HG03039 (cell line): ENCODE results near the gene SLC35G3.
"Not testable (repeated sequence)": the region's sequence is repeated elsewhere in the genome, so short reads cannot be mapped to it uniquely, and the experiment has no call there.

Experiments used
- ATAC-seq: cut with Tn5 transposase; IDR thresholded peaks from one replicate; pipeline ENCODE4 v1.9.1; 2021; ENCODE audit warnings: mild to moderate bottlenecking, moderate library complexity; ENCODE audit not compliant: unreplicated experiment

The SLC35G3 gene

DNA sequence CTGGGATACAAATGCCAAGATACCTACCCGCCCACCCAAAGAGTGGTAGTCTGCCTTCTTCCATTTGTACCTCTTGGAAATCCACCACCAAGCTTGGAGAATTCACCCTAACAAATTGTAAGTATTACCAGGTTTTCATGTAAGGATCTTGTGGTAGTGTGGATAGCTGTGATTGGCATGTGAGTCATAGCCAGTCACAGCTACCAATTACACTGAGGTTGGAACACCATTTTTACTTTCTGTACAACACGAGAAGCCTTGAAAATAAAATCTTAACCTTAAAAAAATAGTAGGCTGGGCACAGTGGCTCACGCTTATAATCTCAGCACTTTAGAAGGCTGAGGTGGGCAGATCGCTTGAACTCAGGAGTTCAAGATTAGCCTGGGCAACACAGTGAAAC lies 18.5 kb upstream of the SLC35G3 start:
- ATAC-seq = no peak

DNA sequence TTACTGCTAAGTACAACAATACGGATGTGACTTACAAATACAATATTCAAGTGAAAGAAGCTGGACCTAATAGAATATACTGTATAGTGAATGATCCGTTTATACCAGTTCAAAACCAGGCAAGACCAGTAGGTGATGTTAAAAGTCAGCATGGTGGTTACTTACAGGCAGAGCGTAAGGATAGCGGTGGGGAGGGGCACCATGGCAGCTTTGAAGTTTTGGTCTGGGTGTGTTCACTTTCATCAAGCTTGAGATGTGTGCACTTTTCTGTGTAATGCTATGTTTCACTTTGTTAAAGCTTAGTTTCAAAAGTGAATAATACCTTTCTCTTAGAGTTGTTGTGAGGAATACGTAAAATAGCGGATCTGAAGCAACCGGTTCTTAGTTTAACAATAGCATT lies 16.5 kb upstream of the SLC35G3 start:
- ATAC-seq = no peak

DNA sequence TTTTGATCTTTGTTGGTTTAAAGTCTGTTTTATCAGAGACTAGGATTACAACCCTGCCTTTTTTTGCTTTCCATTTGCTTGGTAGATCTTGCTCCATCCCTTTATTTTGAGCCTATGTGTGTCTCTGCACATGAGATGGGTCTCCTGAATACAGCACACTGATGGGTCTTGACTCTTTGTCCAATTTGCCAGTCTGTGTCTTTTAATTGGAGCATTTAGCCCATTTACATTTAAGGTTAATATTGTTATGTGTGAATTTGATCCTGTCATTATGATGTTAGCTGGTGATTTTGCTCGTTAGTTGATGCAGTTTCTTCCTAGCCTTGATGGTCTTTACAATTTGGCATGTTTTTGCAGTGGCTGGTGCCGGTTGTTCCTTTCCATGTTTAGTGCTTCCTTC lies 8.4 kb upstream of the SLC35G3 start:
- ATAC-seq = not testable (repeated sequence)

DNA sequence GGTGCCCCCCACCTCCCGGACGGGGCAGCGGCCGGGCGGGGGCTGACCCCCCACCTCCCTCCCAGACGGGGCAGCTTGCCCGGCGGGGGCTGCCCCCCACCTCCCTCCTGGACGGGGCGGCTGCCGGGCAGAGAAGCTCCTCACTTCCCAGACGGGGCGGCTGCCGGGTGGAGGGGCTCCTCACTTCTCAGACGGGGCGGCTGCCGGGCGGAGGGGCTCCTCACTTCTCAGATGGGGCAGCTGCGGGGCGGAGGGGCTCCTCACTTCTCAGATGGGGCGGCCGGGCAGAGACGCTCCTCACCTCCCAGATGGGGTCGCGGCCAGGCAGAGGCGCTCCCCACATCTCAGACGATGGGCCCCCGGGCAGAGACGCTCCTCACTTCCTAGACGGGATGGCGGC lies 869 bp upstream of the SLC35G3 start:
- not testable (repeated sequence) for ATAC-seq

DNA sequence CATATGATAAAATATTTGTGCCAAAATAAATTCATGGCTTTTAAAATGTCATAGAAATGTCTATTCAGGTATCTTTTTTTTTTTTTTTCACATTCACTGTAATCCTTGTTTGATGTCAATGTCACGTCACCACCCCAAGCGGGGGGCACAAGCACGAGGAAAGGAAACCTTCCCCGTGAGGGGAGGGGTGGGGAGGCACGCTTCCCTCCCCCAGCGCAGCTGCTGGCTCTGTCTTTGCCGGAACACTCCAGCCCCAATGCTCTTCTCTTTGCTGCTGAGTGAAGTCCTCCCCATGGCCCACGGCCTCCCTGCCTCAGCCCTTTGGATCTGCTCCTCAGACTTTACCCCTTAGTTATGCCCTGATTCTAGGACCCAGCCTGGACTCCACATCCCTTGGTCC lies 1.5 kb downstream of the SLC35G3 start:
- no peak for ATAC-seq

DNA sequence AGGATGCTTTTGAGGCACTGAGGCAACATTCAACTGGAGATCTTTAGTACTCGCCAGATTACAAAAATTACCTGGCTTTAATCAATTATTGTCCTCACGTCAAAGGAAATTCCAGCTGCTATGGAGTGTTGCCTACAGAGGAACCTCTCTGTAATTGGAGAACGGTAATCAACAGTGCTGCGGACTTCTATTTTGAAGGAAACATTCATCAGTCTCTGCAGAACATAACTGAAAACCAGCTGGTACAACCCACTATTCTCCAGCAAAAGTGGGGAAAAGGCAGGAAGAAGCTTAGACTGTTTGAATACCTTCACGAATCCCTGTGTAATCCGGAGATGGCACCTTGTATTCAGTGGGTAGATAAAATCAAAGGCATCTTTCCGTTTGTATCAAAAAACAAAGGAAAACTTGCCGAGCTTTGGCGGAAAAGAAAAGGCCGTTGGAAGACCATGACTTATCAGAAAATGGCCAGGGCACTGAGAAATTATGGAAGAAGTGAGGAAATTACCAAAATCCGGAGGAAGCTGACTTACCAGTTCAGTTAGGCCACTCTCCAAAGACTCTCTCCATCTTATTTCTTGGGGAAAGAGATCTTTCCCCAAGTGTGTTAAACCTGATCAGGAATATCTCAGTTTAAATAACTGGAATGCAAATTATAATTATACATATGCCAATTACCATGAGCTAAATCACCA lies 3.0 kb downstream of the SLC35G3 start:
- ATAC-seq = no peak

DNA sequence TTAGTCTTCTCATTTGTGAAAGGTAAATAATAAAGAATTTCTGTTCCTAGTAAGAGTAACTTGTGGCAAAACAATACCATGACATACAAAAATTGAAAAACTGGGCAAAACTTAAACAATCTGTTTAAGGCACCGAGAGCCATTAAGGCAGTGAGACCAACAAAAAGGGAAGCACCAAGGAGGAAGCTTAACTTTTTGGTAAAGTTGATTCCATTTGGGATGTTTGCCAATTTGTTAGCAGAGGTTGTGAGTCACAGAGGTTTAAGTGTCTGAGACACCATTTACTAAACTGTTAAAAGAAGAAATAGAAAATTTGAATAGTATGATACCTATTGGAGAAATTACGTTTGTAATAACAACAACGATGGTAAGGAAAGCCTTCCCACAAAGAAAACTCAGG lies 4.9 kb downstream of the SLC35G3 start:
- ATAC-seq = no peak

DNA sequence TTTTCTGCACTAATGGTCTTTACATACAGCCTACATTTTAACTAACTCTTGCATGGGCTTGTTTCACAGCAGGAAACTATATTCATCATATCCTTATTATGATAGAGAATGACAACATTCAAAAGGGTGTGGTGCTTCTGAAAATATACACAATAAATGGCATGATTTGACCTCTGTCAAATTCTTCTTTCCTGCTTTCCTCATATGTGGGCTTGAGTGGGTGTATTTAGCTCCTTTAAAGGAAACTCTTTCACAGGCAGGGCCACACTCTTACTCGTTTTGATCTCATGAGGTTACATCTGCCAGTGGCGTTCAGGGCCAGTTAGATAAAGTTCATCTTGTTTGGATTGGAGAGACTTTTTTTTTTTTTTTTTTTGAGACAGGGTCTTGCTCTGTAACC lies 6.1 kb downstream of the SLC35G3 start:
- ATAC-seq = no peak

DNA sequence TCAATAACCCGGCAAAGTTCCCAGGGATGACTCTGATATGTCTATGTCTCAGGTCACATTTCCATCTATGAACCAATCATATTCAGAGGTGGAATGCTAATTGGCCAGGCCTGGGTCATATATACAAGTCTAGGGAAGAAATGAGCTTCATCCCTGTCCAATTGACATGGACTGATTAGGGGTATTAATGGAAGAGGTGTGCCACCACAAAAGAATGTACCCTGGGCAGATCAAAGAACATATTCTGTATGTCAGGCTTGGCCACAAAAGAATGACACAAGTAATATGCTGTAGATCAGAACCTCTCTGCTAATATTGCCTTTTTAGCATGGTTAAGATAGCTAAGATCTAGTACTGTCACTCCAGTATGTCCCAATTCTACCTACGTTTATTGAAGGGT lies 6.7 kb downstream of the SLC35G3 start:
- ATAC-seq = no peak

DNA sequence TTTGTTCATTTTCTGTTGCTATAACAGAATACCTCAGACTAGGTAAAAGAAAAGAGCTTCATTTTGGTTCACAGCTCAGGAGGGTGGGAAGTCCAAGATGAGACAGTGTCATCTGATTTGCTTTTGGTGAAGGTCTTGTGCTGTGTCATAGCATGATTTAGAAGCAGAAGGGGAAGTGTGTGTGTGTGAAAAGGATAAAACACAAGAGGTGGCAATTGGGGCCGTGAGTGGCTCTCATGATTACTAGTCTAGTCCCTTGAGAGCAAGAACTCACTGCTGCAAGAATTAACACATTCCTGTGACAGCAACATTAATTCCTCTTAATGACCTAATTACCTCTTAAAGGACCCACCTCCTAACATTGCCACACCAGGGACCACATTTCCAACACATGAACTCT lies 8.3 kb downstream of the SLC35G3 start:
- ATAC-seq = no peak

DNA sequence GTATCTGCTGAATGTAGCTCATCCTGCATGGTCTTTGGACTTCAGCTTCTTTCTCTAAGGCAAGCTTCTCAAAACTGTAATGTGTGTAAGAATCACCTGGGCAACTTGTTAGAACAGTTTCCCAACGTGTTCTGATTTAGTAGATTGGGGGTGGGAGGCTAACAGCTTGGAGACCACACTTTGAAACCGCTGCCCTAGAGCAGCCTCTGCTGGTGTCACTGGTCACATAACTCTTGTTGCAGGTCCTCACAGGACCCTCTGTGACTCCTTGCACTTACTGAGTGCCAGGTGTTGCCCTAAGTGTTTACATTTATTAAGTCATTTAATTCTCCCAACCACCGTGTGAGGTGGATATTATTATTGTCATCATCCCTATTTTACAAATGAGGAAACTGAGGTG lies 9.9 kb downstream of the SLC35G3 start:
- no peak for ATAC-seq

DNA sequence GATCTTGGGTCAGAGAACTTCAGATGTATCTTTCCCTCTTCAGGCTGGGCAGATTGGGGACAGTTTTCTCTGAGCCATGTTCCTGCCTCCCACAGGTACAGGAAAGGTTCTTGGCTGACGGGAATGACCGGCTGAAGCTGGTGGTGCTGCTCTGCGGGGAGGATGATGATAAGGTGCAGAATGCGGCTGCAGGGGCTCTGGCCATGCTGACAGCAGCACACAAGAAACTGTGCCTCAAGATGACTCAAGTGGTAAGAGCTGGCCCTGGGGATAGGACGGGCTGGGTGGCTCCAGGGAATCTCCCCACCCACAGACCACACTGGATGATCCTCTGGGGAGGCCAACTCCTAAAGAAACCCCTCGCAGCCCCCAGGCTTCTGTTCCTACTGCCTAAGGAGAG lies 10.9 kb downstream of the SLC35G3 start:
- ATAC-seq = no peak

DNA sequence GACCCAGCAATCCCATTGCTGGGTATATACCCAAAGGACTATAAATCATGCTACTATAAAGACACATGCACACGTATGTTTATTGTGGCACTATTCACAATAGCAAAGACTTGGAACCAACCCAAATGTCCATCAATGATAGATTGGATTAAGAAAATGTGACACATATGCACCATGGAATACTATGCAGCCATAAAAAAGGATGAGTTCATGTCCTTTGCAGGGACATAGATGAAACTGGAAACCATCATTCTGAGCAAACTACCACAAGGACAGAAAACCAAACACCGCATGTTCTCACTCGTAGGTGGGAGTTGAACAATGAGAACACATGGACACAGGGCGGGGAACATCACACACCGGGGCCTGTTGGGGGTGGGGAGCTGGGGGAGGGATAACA lies 14.8 kb downstream of the SLC35G3 start:
- not testable (repeated sequence) for ATAC-seq

DNA sequence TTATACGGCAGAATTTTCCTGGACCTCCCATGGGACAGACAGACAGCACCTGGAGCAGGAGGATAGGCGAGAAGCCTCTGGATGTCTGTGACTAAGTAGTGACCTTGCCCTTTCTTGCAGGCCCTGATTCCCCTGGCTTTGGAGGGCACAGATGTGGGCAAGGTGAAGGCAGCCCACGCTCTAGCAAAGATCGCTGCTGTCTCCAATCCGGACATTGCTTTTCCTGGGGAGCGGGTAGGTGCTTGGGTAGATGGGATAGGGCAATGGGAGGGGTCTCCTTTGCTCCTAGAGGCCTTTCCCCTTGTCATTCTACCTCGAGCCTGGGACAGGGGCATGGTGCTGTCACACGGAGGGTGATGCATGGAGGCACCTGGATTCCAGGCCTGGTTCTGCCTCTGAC lies 17.3 kb downstream of the SLC35G3 start:
- no peak for ATAC-seq

DNA sequence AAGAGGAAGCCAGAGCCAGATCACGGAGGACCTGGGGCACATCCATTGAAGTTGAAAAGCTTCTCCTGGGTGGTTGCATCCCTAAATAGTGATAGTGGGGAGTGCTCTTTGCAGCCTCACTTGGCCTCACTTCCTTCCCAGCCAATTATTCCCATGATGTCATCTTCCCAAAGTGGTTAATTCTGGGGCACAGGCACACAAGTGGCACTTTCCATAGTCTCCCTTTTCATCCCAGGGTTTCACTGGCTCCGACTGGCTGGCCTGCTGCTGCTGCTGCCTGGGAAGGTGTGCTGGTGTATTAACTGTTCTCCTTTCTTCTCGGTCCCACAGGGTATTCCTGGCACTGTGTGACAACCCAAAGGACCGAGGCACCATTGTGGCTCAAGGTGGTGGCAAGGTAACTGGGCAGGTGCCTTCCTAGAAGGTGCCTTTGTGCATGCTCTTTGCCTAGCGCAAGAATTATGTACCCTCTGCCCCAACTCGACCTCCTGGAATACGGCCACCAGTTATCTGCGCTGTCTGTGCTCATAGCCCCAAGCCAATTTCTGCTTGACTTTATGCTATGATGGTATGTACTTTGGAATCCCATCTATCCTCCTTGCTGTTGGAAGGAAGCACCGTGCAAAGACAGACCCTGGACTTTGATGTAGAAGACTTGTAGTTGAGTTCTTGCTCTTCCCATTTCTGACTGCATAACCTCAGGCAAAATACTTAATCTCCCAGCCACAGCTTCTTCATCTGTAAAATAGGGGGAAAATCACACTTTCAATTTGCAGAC lies 18.4 kb downstream of the SLC35G3 start:
- no peak for ATAC-seq

DNA sequence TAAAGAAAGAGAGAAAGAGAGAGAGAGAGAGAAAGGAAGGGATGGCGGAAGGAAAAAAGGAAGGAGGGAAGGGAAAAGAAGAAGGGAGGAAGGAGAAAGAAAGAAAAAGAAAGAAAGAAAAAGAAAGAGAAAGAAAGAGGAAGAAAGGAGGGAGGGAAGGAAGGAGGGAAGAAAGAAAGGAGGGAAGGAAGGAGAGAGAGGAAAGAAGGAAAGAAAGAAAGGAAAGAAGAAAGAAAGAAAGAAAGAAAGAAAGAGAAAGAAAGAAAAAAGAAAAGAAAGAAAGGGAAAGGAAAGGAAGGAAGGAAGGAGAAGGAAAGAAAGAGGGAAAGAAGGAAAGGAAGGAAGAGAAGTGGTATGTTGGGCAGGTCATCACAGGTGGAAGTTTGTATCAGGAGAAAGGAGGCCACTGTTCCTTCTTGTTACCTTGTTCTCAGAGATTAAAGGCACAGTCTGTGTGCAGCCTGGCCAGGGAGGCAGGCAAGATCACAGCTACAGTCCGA lies 19.3 kb downstream of the SLC35G3 start:
- ATAC-seq = no peak

DNA sequence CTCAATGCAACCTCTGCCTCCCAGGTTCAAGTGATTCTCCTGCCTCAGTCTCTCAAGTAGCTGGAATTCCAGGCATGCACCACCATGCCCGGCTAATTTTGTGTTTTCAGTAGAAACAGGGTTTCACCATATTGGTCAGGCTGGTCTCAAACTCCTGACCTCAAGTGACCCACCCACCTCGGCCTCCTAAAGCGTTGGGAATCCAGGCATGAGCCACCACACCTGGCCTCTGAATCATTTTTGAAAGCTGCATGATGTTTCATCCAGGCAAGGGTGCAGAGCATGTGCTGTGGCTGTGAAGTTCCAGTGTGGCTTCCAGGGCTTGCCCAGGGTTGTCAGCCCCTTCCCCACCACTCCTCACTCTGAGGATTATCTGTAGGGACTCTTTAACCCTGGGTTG lies 21.9 kb downstream of the SLC35G3 start:
- not testable (repeated sequence) for ATAC-seq

DNA sequence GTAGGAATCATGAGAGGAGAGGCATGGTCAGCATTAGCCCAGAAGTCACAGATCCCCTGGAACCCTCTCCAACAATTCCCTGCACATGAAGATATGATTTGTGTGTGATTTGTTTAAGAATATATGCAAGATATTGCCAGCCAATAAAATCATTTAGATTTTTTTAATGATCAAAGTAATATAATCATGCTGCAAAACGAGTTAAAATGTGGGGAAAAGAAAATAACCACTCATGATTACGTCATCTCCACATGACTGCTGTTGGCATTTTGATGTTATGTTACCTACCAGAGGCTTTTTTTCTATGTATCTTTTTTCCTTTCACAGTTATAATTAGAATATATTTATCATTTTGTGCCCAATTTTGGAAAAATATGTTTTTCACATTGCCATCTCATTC lies 22.4 kb downstream of the SLC35G3 start:
- ATAC-seq = no peak

DNA sequence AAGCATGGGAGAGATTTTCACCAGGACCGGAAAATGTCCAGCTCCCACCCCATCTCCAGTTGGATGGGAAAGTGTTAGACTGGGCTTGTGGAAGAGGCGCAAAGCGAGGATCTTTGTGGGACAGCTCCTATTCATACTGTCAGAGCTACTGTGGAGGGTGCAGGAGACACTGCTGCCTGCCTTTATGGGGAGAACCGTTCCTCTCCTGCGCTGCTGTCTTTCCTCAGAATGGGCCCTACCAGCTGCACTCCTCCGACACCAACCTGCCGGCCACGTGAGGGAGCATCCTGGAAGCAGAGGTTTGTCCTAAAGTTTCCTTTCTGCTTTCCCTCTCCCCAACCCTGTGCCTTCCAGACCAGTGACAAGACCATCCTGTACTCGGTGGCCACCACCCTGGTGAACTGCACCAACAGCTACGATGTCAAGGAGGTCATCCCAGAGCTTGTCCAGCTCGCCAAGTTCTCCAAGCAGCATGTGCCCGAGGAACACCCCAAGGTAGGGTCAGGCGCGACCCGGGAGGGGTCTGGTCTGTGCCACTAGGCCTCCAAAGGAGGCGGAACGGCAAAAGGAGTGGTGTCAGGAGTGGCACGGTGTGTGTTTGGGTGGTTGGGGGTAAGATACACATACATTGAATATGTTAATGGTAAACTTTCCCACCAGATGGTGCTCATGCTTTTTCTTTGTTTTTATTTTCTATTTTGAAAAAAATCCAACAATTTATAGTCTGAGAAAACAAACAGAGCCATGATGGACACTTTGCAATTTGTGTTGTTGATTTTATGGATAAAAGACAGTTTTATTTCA lies 23.0 kb downstream of the SLC35G3 start:
- no peak for ATAC-seq

DNA sequence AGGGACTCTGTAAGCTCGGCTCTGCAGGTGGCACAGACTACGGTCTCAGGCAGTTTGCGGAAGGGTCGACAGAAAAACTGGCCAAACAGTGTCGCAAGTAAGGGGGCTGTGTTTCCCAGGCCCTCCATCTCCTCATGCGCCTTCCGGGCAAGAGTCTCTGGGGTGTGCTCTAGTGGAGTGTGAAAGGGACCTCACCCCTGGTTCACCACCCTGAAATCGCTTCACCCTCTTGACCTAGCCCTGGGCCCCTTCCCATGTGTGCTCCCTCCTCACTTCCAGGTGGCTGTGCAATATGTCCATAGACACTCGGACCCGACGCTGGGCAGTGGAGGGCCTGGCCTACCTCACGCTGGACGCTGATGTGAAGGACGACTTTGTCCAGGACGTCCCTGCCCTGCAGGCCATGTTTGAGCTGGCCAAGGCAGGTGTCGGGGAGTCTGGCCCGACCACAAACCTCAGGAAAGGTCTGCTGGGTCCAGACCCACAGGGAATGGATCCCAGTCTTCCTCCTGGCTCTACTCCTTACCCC lies 24.3 kb downstream of the SLC35G3 start:
- ATAC-seq = no peak

DNA sequence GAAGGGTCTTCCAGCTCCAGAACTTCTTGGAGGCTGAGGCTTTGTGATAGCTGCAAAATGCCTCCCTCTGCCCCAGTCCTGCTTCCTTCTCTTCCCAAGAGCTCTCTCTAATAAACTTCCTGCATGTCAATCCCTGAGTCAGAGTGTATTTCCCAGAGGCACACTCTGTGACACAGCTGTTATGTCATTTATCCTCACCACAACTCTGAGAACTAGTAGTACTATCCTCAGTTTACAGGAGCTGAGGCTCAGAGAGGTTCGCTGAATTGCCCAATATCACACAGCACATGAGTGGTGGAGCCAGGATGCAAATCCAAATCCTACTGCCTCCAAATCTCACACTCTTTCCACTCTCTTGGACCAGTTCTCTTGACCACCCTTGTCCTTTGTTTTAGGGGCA lies 26.5 kb downstream of the SLC35G3 start:
- no peak for ATAC-seq
